Measurements from ENCODE around the gene FXYD3. TPM values are rescaled to one million over a fixed set of nuclear protein-coding genes. Genes with fewer than 3 reads are reported as not detected.

FXYD3 gene
- polyA plus RNA-seq, 1 of the 3 experiments (the other 2 are of a cell fraction) = not detected

- no peak overlapping the region for H2AFZ ChIP-seq (ENCODE audit: low read depth)
- POLR2A ChIA-PET = no interaction called here
- no peak for DNase-seq
These were observed 614 bp downstream of the FXYD3 start for GRCh38 chr19:35116072-35116801.

GRCh38 chr19:35117116-35117515, 1.5 kb downstream of the FXYD3 start:
- no peak overlapping the region for H3K4me2 ChIP-seq
- peaks cover 0 to 8% of the 10 kb centered on the region in 2 experiments; a peak in 1 of 4 replicates for H3K4me1 ChIP-seq (ENCODE audit: control insufficient read depth in 1 of 2, insufficient read depth in 2 of 2, low read depth in 1 of 2, low read length in 1 of 2)
- H3K9ac ChIP-seq = no peak overlapping the region
- no peaks in the 10 kb centered on the region for H3F3A ChIP-seq (replicated peaks; ENCODE audit: insufficient read depth)
- no peak overlapping the region for H3K27ac ChIP-seq (ENCODE audit: low read depth in 2 of 2, low read length in 1 of 2)
- no peaks in the 10 kb centered on the region for H3K9me2 ChIP-seq
- POLR2A ChIA-PET = no interaction called here
- TF ChIP-seq GATA2 (CRISPR knock-in tag; IDR thresholded peaks at IDR 0.05) (no peak), POLR2AphosphoS5 (IDR thresholded peaks at IDR 0.05; ENCODE audit: low read depth, low read length) (no peak), EP300 (IDR thresholded peaks at IDR 0.05; ENCODE audit: borderline replicate concordance in 1 of 2, low read depth in 1 of 2, low read length in 1 of 2) (no peak), MXI1 (IDR thresholded peaks at IDR 0.05; ENCODE audit: low read depth, low read length) (no peak), ELF1 (IDR thresholded peaks at IDR 0.05) (no peak), NFIC (IDR thresholded peaks at IDR 0.05; ENCODE audit: borderline replicate concordance) (no peak), RCOR1 (IDR thresholded peaks at IDR 0.05; ENCODE audit: low read length) (no peak), RAD21 (IDR thresholded peaks at IDR 0.05; ENCODE audit: low read length) (no peak), RFX5 (IDR thresholded peaks at IDR 0.05; ENCODE audit: low read length) (no peak), FOXM1 (IDR thresholded peaks at IDR 0.05; ENCODE audit: low read depth) (no peak), IRF3 (IDR thresholded peaks at IDR 0.05; ENCODE audit: low read depth, low read length) (no peak), FOXJ3 (CRISPR knock-in tag; IDR thresholded peaks at IDR 0.05) (no peak), ZBTB33 (IDR thresholded peaks at IDR 0.05; ENCODE audit: borderline replicate concordance, low read depth) (no peak)
- TF ChIP-seq, protein P1, sequence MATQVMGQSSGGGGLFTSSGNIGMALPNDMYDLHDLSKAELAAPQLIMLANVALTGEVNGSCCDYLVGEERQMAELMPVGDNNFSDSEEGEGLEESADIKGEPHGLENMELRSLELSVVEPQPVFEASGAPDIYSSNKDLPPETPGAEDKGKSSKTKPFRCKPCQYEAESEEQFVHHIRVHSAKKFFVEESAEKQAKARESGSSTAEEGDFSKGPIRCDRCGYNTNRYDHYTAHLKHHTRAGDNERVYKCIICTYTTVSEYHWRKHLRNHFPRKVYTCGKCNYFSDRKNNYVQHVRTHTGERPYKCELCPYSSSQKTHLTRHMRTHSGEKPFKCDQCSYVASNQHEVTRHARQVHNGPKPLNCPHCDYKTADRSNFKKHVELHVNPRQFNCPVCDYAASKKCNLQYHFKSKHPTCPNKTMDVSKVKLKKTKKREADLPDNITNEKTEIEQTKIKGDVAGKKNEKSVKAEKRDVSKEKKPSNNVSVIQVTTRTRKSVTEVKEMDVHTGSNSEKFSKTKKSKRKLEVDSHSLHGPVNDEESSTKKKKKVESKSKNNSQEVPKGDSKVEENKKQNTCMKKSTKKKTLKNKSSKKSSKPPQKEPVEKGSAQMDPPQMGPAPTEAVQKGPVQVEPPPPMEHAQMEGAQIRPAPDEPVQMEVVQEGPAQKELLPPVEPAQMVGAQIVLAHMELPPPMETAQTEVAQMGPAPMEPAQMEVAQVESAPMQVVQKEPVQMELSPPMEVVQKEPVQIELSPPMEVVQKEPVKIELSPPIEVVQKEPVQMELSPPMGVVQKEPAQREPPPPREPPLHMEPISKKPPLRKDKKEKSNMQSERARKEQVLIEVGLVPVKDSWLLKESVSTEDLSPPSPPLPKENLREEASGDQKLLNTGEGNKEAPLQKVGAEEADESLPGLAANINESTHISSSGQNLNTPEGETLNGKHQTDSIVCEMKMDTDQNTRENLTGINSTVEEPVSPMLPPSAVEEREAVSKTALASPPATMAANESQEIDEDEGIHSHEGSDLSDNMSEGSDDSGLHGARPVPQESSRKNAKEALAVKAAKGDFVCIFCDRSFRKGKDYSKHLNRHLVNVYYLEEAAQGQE (IDR thresholded peaks at IDR 0.05; ENCODE audit: low read depth, low read length) = no peak
- TF ChIP-seq, protein P2, sequence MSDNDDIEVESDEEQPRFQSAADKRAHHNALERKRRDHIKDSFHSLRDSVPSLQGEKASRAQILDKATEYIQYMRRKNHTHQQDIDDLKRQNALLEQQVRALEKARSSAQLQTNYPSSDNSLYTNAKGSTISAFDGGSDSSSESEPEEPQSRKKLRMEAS (IDR thresholded peaks at IDR 0.05; ENCODE audit: low read depth) = no peak
- TF ChIP-seq, protein P3, sequence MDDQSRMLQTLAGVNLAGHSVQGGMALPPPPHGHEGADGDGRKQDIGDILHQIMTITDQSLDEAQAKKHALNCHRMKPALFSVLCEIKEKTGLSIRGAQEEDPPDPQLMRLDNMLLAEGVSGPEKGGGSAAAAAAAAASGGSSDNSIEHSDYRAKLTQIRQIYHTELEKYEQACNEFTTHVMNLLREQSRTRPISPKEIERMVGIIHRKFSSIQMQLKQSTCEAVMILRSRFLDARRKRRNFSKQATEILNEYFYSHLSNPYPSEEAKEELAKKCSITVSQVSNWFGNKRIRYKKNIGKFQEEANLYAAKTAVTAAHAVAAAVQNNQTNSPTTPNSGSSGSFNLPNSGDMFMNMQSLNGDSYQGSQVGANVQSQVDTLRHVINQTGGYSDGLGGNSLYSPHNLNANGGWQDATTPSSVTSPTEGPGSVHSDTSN (IDR thresholded peaks at IDR 0.05) = no peak
- H3K79me2 ChIP-seq (ENCODE audit: insufficient read depth) = no peaks in the 10 kb centered on the region
- no peaks in the 10 kb centered on the region for H3K9me3 ChIP-seq
- WGBS (ENCODE audit: low lambda C conversion rate) = 65% methylated on average over 8 of the region's 8 CpGs
- DNase-seq = no peak
- H3K4me3 ChIP-seq (ENCODE audit: low read depth in 2 of 2, low read length in 1 of 2) = no peak overlapping the region
- H4K20me1 ChIP-seq (ENCODE audit: insufficient read depth) = no peaks in the 10 kb centered on the region
- CTCF ChIA-PET = interaction anchor here (1.2 to 3.9 kb wide), 5 partner anchors 19 to 50 kb away, joined by 4 to 66 read pairs (median 13); partner anchors contain the start of genes FXYD1 and LGI4
- no peaks in the 10 kb centered on the region for H3K36me3 ChIP-seq (replicated peaks in 1 of 2; ENCODE audit: control insufficient read depth in 1 of 2, insufficient read depth in 2 of 2, low read length in 1 of 2)
- no peaks in the 10 kb centered on the region; the same call in 1 of the 2 replicates for H3K27me3 ChIP-seq (ENCODE audit: insufficient read depth)
- H2AFZ ChIP-seq (ENCODE audit: low read depth) = no peak overlapping the region

More at GRCh38 chr19:35116072-35116801, 614 bp downstream of the FXYD3 start:
- no peaks in the 10 kb centered on the region for H3K79me2 ChIP-seq (ENCODE audit: insufficient read depth)
- peaks cover 0 to 8% of the 10 kb centered on the region in 2 experiments; a peak in 1 of 4 replicates for H3K4me1 ChIP-seq (ENCODE audit: control insufficient read depth in 1 of 2, insufficient read depth in 2 of 2, low read depth in 1 of 2, low read length in 1 of 2)
- no peaks in the 10 kb centered on the region for H3K9me2 ChIP-seq
- no peak overlapping the region for H3K4me2 ChIP-seq
- no peaks in the 10 kb centered on the region for H3F3A ChIP-seq (replicated peaks; ENCODE audit: insufficient read depth)
- H4K20me1 ChIP-seq (ENCODE audit: insufficient read depth) = no peaks in the 10 kb centered on the region
- H3K4me3 ChIP-seq (ENCODE audit: low read depth in 2 of 2, low read length in 1 of 2) = no peak overlapping the region
- whole genome bisulfite sequencing (ENCODE audit: low lambda C conversion rate) = 56% methylated on average over 12 of the region's 13 CpGs
- H3K36me3 ChIP-seq (replicated peaks in 1 of 2; ENCODE audit: control insufficient read depth in 1 of 2, insufficient read depth in 2 of 2, low read length in 1 of 2) = no peaks in the 10 kb centered on the region
- H3K9ac ChIP-seq = no peak overlapping the region
- CTCF ChIA-PET = interaction anchor here (0.6 to 3.9 kb wide), 12 partner anchors 8 to 237 kb away, joined by 3 to 66 read pairs (median 6); partner anchors contain the start of genes FXYD1 and LGI4
- H3K27ac ChIP-seq (ENCODE audit: low read depth in 2 of 2, low read length in 1 of 2) = no peak overlapping the region
- no peak for TF ChIP-seq RCOR1 (IDR thresholded peaks at IDR 0.05; ENCODE audit: low read length)
- no peaks in the 10 kb centered on the region for H3K9me3 ChIP-seq
- no peaks in the 10 kb centered on the region; the same call in 1 of the 2 replicates for H3K27me3 ChIP-seq (ENCODE audit: insufficient read depth)

Data from SK-N-SH (cell line).